ENCODE data around the gene KDF1.

Gene KDF1

DNA sequence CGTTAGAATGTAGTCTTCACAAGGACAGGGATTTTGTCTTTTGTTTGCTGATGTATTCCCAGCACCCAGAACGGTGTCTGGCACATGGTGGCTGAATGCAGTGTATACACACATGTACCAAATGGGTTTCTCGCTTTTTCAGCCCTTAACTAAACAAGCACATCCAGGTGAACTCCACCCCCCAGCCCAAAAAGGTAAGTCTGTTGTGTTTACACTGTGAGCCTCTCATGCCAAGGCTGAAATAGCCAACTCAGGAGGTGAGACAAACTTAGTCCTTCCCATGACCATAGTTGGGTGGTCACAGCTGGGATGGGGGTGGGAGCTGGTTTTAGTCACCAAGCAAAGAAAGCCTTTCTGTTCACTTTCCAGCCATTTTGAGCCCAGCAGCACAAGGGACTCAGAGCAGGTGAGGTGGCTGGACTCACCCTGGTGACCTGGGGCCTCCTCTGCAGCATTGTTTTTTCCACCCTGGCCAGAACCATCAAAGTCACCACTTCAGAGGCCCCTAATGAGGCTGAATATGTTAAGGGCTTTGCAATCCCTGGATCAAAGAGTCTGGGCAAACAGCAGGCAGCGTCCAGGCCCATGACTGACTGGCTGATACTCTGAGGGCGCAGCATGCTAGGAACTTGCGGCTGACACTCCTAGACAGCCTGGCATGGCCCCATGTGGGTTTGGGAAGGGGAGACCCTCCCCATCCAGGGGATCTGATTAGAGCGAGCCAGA is 43.6 kb upstream of the KDF1 start:
- TF ChIP-seq POLR2AphosphoS5 (IDR thresholded peaks at IDR 0.05; ENCODE audit: low read depth, low read length) (no peak), PAX5 (IDR thresholded peaks at IDR 0.05; ENCODE audit: insufficient read depth, low read length, severe bottlenecking) (no peak), TAF1 (IDR thresholded peaks at IDR 0.05; ENCODE audit: low read depth, low read length) (no peak), POLR2A (IDR thresholded peaks at IDR 0.05; ENCODE audit: low read depth, low read length) (no peak), POU2F2 (IDR thresholded peaks at IDR 0.05; ENCODE audit: low read depth, low read length) (no peak), SPI1 (IDR thresholded peaks at IDR 0.05; ENCODE audit: low read depth, low read length) (no peak)
- FAIRE-seq: no peak
- no peak for DNase-seq (ENCODE audit: insufficient read length, low spot score)

GRCh38 chr1:27001570-27002360 is 41.5 kb upstream of the KDF1 start:
- TF ChIP-seq POU2F2 (IDR thresholded peaks at IDR 0.05; ENCODE audit: low read depth, low read length): no peak
- no peak for TF ChIP-seq PAX5 (IDR thresholded peaks at IDR 0.05; ENCODE audit: insufficient read depth, low read length, severe bottlenecking)
- no peak for TF ChIP-seq SPI1 (IDR thresholded peaks at IDR 0.05; ENCODE audit: low read depth, low read length)
- no peak for TF ChIP-seq POLR2AphosphoS5 (IDR thresholded peaks at IDR 0.05; ENCODE audit: low read depth, low read length)
- no peak for TF ChIP-seq POLR2A (IDR thresholded peaks at IDR 0.05; ENCODE audit: low read depth, low read length)
- no peak for FAIRE-seq

DNA sequence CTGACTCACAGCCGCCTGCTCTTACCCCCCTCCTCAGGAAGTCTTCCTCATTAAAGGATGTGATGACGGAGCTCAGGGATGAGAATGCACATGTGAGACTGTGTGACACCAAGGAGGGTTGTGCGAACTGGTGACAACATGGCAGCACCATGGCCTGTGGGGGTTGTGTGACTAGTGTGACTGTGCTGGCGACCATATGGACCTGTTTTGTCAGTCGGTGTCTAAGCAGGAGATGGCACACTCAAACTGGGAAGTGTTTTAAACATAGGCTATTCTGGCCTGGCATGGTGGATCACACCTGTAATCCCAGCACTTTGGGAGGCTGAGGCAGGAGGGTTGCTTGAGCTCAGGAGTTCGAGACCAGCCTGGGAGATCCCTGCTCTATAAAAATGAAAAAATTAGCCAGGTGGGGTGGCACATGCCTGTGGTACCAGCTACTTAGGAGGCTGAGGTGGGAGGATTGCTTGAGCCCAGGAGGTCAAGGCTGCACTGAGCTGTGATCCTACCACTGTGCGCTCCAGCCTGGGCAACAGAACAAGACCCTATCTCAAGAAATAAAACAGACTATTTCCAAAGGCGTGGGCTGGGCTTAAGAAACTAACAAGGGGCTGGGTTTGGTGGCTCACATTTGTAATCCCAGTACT is 40.7 kb upstream of the KDF1 start:
- FAIRE-seq: no peak
- TF ChIP-seq TAF1 (IDR thresholded peaks at IDR 0.05; ENCODE audit: low read depth, low read length): no peak
- no peak for TF ChIP-seq SPI1 (IDR thresholded peaks at IDR 0.05; ENCODE audit: low read depth, low read length)

More at GRCh38 chr1:27001570-27002360, 41.5 kb upstream of the KDF1 start:
- DNase-seq (ENCODE audit: insufficient read length, low spot score): no peak

DNA sequence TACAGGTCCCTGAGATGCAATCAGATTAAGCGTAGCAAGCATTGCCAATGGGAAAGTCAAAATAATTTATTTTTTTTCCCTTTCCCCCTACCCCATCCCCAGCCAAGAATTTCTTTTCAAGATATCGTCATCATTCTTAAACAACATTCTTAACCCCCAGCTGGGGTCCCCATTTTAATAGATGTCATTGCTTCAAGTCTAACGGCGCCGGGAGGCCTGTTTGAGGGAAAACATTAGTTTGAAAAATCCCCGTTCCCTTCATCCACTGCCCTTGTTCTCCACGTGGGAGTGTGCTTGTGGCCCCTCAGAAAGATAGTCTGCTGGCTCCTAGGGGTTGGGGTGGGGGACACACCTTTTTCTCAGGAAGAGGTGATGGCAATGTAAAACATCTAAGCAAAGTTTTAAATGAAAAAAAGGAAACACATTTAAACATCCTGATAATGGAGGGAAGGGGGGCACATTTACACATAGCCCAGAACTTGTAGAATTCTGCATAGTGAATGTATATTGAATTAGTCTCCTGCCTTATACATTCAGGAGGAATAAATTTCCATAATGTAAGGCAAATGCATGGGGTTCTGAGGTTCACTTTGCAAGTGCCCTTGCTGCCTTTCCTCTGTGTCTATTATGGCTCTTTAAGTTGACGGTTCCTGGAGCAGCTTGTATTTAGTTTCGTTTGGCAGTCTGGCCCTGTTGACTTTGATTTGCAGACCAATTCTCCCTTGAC is 40.0 kb upstream of the KDF1 start:
- TF ChIP-seq PAX5 (IDR thresholded peaks at IDR 0.05; ENCODE audit: insufficient read depth, low read length, severe bottlenecking) (no peak), TAF1 (IDR thresholded peaks at IDR 0.05; ENCODE audit: low read depth, low read length) (no peak), SPI1 (IDR thresholded peaks at IDR 0.05; ENCODE audit: low read depth, low read length) (no peak), POLR2A (IDR thresholded peaks at IDR 0.05; ENCODE audit: low read depth, low read length) (no peak)
- DNase-seq (ENCODE audit: insufficient read length, low spot score) (no peak), FAIRE-seq (no peak)

More for the DNA sequence above, 40.7 kb upstream of the KDF1 start:
- DNase-seq (ENCODE audit: insufficient read length, low spot score): no peak

GRCh38 chr1:26999440-26999987 is 39.2 kb upstream of the KDF1 start:
- DNase-seq (ENCODE audit: insufficient read length, low spot score): no peak
- FAIRE-seq: no peak
- no peak for TF ChIP-seq PAX5 (IDR thresholded peaks at IDR 0.05; ENCODE audit: insufficient read depth, low read length, severe bottlenecking)
- no peak for TF ChIP-seq POU2F2 (IDR thresholded peaks at IDR 0.05; ENCODE audit: low read depth, low read length)
- no peak for TF ChIP-seq POLR2AphosphoS5 (IDR thresholded peaks at IDR 0.05; ENCODE audit: low read depth, low read length)
- TF ChIP-seq POLR2A (IDR thresholded peaks at IDR 0.05; ENCODE audit: low read depth, low read length): no peak
- no peak for TF ChIP-seq SPI1 (IDR thresholded peaks at IDR 0.05; ENCODE audit: low read depth, low read length)

- FAIRE-seq (no peak), DNase-seq (ENCODE audit: insufficient read length, low spot score) (no peak)
- TF ChIP-seq POU2F2 (IDR thresholded peaks at IDR 0.05; ENCODE audit: low read depth, low read length) (no peak), POLR2AphosphoS5 (IDR thresholded peaks at IDR 0.05; ENCODE audit: low read depth, low read length) (no peak), PAX5 (IDR thresholded peaks at IDR 0.05; ENCODE audit: insufficient read depth, low read length, severe bottlenecking) (no peak), SPI1 (IDR thresholded peaks at IDR 0.05; ENCODE audit: low read depth, low read length) (no peak), POLR2A (IDR thresholded peaks at IDR 0.05; ENCODE audit: low read depth, low read length) (no peak), TAF1 (IDR thresholded peaks at IDR 0.05; ENCODE audit: low read depth, low read length) (no peak)
These were observed 38.4 kb upstream of the KDF1 start for GRCh38 chr1:26998429-26999300.

DNA sequence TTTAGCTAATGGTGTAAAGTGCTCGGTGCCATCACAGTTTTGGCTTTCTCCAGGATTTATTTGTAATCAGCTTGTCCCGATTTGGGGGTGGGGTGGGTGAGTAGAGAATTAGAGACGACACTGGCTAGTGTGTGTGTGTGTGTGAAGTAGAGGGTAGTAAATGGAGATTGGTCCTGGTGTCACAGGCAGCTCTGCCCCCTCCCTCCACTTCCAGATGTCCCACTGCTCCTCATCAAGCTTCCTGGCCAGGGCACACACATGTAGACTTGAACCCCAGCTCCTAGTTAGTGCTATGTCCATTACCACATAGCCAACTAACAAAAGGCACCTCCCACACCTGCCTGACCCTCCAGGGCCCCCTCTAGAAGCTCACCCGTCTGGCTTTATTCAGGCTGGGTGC is 36.4 kb upstream of the KDF1 start:
- FAIRE-seq (no peak), DNase-seq (ENCODE audit: insufficient read length, low spot score) (no peak)
- TF ChIP-seq SPI1 (IDR thresholded peaks at IDR 0.05; ENCODE audit: low read depth, low read length): no peak
- no peak for TF ChIP-seq PAX5 (IDR thresholded peaks at IDR 0.05; ENCODE audit: insufficient read depth, low read length, severe bottlenecking)
- no peak for TF ChIP-seq POLR2AphosphoS5 (IDR thresholded peaks at IDR 0.05; ENCODE audit: low read depth, low read length)
- no peak for TF ChIP-seq POLR2A (IDR thresholded peaks at IDR 0.05; ENCODE audit: low read depth, low read length)
- no peak for TF ChIP-seq POU2F2 (IDR thresholded peaks at IDR 0.05; ENCODE audit: low read depth, low read length)
- no peak for TF ChIP-seq TAF1 (IDR thresholded peaks at IDR 0.05; ENCODE audit: low read depth, low read length)

GRCh38 chr1:26996024-26996423 is 35.8 kb upstream of the KDF1 start:
- TF ChIP-seq PAX5 (IDR thresholded peaks at IDR 0.05; ENCODE audit: insufficient read depth, low read length, severe bottlenecking) (no peak), TAF1 (IDR thresholded peaks at IDR 0.05; ENCODE audit: low read depth, low read length) (no peak), POLR2AphosphoS5 (IDR thresholded peaks at IDR 0.05; ENCODE audit: low read depth, low read length) (no peak), POLR2A (IDR thresholded peaks at IDR 0.05; ENCODE audit: low read depth, low read length) (no peak), SPI1 (IDR thresholded peaks at IDR 0.05; ENCODE audit: low read depth, low read length) (no peak), POU2F2 (IDR thresholded peaks at IDR 0.05; ENCODE audit: low read depth, low read length) (no peak)
- FAIRE-seq: no peak
- DNase-seq (ENCODE audit: insufficient read length, low spot score): no peak

Measured in GM12891 (cell line).